Non-pigmented ciliary epithelial cell (primary cell): ENCODE results near the gene CST4.
"Not testable (repeated sequence)": the region's sequence is repeated elsewhere in the genome, so short reads cannot be mapped to it uniquely, and the experiment has no call there.

Source experiments
- DNase-seq: peaks from one replicate; pipeline ENCODE4 v3.0.0-alpha.2; 2010; ENCODE audit warnings: low read depth

The CST4 gene, protein sequence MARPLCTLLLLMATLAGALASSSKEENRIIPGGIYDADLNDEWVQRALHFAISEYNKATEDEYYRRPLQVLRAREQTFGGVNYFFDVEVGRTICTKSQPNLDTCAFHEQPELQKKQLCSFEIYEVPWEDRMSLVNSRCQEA

DNA sequence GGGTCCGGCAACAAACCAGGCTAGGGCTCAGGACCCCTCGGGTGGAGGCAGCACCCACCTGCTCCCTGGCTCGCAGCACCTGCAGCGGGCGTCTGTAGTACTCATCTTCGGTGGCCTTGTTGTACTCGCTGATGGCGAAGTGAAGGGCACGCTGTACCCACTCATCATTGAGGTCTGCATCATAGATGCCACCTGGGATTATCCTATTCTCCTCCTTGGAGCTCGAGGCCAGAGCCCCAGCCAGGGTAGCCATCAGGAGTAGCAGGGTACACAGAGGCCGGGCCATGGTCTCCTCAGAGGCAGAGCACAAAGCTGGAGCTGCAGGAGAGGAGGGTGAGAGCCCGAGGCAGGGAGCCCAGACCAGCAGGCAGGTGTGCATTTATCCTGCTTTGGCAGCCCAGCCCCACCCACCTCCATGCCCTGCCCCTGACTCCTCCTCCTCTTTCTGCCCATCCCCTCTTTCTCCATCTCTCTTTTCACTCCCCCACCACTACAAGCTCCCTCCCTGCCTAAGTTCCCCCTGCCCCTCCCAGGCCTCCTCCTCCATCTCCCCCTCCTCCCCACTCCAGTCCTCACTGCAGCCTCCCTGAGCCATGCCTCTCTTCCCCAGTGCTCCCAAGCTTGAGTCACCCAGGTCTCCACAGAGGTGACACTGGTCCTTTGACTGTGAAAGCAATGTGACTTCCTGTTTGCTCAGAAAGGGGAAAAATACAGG is at the start of gene CST4:
Gene CST4, minus strand, starts transcription at position 355 of the 715 bp plus-strand sequence. Its CDS starts 69 bp downstream, at position 286.
- DNase-seq, result not testable (repeated sequence)

DNA sequence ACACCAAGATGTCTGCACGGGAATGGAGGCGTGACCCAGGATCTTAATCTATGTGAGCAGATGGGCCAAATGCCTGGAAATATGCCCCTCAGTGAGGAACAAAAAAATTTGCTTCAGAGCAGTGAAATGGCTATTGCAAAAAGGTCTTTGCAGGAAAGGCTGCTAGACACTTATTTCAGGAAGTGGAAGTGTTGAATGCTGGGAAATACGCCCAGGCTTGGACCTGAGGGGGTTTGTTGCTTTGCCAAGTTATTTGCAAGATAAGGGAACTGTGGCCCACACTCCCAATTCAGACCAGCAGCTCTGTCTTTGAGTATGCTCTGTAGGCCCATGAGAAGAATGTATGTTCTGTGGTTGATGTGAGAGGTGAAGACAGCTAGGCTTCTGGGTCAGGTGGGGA is 46.6 kb upstream of the CST4 start:
- DNase-seq, result not testable (repeated sequence)

DNA sequence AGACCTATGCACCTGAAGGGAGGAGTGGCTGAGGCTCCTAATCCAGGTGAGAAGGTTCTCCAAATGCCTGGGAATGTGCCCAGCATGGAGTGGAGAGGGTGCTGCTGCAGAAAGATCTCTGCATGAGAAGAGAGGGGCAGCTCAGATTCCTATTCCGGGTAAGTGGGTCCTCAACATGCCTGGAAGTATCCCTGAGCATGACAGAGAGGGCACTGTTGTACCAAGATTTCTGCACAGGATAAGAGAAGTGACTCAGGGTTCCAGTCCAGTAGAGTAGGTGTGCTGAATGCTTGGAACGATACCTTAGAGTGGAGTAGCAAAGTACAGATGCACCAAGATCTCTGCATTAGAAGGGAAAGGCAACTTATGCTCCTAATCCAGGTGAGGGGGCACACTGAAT is 46.1 kb upstream of the CST4 start:
- not testable (repeated sequence) for DNase-seq

DNA sequence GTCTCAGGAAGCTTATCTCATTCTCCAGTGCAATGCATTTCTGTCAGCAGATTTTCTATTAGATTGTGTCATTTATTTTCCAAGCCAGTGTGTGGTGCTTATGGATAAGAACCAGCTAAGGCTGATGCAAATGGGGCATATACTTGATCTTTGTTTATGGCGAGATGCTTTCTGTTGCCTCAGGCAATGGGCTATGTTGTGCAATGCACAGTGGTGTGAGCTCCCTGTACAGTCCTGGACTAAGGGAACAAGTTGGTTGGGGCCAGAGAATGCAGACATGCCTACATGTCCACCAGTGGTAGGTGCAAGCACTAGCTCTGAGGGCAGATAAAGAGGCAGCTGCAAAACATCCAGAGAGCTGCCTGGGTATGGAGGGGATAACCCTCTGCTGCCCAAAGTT is 45.6 kb upstream of the CST4 start:
- DNase-seq, result not testable (repeated sequence)

DNA sequence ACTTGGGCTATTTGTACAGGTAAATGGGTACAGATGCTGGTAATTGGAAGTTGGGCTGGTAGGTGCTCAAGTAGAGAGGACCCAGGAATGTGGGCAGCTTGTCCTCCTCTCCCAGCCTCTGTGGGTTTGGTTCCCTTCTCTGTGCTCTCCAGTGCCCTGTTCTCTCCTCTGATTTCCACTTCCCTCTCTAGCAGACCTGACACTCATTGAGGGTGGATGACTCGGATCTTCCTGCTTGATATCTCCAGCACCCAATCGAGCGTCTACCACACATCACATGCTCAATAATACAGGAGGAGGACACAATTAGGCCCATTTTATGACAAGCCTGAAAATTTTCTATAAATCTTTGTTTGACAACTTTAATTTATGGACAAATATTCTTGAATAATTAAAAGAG is 38.2 kb upstream of the CST4 start:
- DNase-seq, result no peak

DNA sequence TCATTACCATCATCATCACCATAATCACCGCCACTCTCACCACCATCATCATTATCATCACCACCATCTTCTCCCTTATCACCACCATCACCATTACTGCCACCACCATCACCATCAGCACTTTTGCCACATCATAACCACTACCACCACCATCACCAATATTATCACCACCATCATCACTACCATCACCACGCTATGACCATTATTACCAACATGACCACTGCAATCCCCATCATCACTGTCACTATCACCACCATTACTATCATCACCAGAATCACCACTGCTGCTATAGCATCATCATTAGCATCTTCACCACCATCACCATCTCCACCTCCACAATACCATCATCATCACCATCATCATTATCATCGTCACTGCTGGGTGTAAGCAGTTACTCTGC is 36.3 kb upstream of the CST4 start:
- DNase-seq, result no peak

DNA sequence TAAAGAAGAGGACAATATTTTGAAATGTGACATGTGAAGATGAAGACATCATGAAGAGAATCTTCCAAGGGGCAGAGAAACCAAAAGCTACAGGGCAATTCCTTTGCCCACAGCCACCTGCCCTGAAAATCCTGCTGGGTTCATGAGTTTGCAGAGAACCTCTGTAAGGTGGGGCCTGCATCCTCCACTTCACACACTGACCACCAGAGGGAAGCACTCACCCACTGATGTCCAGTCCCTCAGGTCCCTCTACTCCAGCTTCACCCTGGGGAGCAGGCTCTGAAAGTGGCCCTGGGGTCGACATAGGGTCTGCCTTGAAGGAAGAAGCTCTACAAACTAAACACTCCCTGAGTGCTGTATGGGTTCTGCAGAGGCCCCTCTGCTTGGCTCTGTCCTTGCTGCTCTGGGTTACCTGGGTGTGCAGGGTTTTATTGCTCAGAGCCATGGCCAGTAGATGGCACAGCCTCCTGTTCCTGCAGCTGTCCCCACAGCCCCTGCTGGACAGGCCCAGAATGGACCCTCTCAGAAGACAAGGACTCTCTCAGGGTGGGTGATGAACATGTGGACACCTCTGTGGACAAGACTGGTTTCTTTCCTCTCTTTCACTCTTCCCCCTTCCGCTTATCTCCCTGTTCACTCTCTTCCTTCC is 34.9 kb upstream of the CST4 start:
- DNase-seq, result not testable (repeated sequence)

DNA sequence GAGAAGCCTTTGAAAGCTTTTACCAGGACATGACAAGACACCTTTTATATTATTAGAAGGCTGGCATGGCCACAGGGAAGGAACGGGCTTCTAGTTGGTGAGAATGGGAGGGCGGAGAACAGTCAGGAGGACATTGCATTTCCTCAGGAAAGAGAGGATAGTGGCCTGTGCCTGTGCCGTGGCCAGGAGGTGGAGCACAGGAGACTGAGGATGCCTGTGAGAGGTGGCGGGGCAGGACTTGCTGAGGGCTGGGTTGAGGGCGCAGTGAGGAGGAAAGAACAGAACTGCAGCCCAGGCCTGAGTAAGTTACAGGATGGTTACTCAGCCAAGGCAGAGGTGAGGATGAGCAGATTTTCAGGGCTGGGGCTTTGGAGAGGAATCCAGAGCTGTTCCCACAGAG is 34.0 kb upstream of the CST4 start:
- not testable (repeated sequence) for DNase-seq

DNA sequence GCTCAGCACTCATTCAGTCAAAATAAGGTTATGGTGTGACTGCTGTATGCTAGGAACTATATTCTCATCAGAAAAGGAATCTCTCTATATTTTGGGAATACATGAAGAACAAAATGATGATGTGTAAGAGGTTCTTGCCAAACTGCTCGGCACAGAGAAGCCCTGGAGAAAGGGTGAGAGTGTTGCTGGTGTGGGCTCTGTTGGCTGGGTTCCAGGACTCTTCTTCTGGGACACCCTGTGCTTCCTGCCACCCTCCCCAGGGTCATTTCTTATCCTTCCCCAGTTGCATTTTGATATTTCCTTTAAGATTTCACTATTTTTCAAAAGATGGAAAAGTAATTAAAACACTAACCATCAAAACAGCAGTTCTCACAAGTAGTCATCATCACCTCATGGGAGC is 33.1 kb upstream of the CST4 start:
- DNase-seq, result no peak

DNA sequence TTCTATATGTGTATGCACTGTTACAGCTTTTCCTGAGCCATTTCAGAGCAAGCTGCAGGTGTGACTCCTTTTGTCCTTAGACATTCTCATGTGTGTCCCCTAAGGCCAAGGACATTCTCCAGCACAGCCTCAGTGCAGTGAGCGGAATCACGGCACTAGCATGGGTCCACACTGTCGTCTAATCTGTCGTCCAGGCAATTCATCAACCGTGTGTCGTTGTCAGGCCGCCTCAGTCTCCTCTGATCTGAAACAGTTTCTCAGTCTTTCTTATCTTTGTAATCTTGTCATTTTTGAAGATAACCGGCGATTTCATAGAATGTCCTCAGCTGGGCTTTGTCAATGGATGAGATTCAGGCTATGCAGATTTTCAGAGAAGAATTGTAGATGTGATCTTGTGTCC is 30.5 kb upstream of the CST4 start:
- not testable (repeated sequence) for DNase-seq

DNA sequence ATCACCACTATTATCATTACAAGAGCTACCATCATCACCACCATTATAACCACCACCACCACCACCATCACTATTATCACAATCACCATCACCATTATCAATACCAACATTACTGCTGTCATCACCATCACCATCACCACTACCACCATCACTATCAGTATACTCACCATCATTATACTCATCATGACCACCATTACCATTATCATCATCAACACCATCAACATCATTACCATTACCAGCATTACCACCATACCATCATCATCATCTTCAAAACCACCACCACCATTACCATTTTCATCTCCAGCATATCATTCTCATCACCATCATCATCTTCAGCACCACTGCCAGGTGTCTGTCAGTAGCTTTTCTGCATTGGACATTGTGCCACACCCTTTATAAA is 22.9 kb upstream of the CST4 start:
- DNase-seq, result not testable (repeated sequence)

DNA sequence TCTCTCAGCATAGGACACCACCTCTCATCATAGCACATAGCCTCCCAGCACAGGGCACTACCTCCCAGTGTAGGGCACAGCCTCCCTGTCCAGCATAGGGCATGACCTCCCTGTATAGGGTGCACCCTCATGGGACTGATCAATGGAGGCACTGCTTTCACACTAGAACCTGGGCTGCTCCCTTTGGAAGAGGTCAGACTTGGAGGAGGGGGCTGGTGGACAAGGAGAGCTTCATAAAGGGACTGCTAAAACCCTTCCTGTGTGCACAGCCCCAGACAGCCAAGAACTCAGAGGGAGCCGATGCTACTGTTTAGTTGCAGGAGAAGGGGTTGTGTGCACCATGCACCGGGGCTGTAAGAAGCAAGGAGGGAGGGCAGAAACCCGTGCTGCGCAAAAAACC is 21.9 kb upstream of the CST4 start:
- DNase-seq, result no peak

DNA sequence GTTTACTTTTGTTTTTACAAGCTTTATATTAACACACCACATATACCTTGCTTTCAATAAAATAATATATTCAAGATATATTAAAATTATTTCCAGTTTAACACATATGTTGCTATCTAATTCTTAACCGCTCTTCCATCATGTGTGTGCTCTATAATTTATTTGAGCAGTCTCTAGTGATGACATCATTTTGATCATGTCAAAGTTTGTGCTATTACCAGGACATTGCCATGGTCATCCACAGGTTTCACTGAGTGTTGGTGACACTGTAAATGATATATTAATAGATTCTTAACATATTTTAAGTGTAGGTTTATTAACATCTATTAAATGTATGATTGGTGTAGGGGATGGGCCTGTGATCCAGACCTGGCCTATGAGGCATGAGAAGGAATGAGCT is 17.1 kb upstream of the CST4 start:
- no peak for DNase-seq

DNA sequence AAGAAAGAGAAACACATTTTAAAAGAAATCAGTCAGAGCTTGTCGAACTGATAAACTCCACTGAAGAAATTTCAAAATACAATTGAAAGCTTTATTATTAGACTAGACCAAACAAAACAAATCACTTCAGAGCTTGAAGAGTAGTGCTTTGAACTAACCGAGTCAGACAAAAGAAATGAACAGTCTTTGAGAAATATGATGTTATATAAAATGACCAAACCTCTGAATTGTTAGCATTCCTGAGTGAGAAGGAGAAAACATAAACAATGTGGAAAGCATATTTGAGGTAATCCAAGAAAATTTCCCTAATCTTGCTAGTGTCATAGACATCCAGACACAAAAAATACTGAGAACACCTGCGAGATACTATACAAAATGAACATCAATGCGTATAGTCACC is 13.2 kb upstream of the CST4 start:
- DNase-seq, result peak; percentile 38

DNA sequence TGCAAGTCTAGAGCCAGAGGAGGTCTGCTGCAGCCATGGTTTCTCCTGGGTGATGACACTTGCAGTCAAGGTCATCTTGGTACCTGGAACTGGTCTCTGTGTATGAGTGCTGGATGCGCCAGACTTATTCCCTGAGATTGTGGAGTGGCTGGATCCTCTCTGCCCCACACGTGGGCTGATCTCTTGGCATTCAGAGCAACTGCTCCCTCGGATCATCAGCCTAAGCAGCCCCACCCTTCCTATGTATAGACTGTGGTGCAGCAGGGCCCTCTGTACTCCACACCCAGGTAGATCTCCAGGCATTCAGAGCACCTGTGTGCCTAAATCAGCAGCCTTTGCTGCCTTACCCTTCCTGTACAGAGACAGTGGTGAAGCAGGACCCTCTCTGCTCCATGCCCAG is 12.1 kb upstream of the CST4 start:
- no peak for DNase-seq

DNA sequence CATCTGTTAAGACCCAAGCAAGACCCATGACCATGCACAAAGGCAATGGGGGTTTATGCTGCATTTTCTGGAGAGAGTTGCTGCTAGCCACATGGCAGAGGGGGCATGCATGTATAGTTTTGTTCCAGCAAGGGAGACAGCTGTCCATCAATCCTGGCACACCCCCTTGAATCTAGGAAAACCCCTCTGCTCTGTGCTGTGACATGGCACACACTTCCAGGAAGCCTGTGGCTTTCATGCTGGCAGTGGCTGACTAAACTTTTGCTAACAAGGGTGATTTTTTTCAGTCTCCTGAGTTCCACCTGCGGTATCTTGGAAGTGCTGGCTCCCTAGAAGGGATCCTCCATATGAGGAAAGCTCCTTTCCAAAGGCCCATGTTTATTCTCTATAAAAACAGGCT is 9.1 kb upstream of the CST4 start:
- DNase-seq, result no peak

DNA sequence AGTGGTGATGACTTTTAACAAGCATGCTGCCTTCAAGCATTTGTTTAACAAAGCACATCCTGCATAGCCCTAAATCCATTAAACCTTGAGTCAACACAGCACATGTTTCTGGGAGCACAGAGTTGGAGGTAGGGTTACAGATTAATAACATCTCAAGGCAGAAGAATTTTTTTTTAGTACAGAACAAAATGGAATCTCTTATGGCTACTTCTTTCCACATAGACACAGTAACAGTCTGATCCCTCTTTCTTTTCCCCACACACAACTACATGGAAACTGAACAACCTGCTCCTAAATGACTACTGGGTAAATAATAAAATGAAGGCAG is 6.2 kb upstream of the CST4 start:
- not testable (repeated sequence) for DNase-seq

DNA sequence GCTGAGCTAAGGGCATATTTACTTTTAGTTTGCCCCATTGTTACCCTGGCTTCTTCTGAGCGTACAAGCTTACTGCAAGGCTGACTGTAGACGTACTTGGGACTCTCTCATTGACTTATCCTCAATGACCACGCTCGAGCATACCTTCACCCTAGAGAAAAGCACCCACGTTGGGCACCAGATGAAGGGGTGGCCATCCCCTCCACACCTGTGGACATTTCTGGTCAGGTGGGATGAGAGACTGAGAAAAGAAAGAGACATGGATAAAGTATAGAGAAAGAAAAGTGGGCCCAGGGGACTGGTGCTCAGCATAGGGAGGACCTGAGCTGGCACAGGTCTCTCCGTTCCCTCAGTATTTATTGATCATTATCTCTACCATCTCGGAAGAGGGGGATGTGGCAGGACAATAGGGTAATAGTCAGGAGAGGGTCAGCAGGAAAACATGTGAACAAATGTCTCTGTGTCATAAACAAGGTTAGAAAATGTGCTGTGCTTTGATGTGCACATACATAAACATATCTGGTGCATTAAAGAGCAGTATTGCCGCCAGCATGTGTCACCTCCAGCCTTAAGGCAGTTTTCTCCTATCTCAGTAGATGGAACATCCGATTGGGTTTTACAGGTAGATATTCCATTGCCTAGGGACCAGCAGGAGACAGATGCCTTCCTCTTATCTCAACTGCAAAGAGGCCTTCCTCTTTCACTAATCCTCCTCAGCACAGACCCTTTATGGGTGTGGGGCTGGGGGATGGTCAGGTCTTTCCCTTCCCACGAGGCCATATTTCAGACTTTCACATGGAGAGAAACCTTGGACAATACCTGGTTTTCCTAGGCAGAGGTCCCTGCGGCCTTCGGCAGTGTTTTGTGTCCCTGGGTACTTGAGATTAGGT is 5.6 kb upstream of the CST4 start:
- DNase-seq, result not testable (repeated sequence)

DNA sequence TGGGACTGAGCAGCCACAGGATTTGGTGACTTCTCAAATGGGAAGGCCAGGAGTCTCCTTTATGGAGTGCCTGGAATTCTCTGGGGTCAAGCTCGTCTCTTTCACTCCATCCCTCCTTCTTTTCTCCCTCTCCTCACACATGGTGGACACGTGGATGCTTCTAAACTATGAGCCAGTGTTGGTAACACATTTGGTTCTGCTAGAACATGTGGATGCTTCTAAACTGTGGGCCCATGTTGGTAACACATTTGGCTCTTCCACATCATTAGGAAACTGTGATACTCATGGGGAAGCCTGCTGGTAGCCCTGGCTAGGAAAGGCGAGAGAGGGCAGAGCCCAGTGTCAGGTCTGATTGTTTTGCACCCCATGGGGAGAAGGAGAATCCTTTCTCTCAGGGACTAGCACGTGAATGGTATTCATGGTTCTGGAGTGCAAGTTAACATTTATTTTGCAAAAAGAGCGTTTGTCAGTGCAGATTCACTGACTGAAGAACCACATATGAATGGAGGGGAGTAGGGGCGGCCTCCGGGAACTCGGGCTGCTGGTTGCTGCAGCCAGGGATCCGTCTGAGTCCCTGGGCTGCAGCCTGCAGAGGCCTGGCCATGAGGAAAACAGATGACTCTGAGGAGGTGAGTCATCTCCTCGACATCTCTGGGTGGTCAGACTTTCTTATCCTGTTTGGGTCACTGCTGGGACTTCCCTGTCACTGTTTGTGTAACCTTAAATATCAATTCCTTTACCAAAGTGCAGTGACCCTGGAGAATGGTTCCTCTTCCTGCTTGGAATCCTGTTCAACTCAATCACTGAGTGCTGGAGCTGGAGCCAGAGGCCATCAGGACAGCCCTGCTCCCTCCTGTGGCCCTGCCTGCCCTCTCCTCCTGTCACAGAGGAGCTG is 4.1 kb upstream of the CST4 start:
- DNase-seq, result peak; percentile 37

DNA sequence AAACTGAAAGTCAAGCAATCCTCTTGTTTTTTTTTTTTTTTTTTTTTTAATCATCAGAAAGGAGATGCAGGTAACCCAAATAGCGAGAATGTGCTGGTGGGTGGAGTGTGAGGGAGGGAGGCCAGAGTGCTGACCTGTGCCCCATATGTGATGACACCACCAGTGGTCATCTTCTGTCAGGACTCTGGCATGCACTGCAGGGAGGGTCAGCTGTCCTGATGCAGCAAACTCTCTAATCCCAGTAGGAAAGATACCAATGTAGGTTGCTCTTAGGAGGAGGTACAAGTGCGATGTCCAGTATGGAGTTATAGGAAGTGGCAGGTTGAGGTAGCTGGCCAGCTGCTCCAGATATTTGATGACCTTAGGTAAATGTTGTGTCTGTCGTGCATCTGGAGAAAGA is 2.8 kb upstream of the CST4 start:
- DNase-seq, result no peak

DNA sequence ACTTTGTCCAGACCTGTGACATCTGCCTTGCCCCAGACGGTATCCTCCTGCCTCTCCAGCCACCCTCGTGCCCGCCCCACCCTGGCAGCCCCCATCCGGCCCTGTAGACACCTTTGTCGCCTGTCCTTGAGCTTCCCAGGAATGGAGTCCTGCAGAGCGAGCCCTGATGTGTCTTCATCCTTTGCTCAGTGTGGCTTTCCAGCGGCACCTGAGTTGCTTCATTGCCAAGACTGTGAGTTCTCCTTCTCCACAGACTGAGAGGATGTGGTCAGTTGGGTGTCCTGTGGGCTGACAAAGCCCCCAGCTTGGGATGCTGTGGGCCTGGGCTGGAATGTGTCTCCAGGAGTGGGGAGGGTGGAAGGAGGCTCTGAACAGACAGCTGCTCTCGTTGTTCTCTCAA is 1.7 kb upstream of the CST4 start:
- no peak for DNase-seq

DNA sequence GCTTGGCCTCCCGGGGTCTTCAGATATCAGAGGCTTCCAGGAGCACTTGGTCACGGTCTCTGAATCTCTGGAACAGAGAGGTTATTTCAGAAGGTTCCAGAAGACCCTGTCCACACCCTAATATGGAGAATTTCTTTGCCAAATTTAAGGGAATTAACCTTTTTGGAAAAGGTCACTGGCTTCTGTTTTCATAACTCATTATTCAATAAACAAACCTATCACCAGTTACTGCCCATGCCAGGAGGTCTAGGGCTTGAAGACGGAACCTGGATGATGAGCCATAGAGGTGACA is 507 bp upstream of the CST4 start:
- DNase-seq, result no peak
